Measurements from ENCODE around the gene PDE4D. TPM values are rescaled to one million over a fixed set of nuclear protein-coding genes. Genes with fewer than 3 reads are reported as not detected.

Gene PDE4D
- total RNA-seq, 1 donor from 2014 or later: 30.2 TPM

DNA sequence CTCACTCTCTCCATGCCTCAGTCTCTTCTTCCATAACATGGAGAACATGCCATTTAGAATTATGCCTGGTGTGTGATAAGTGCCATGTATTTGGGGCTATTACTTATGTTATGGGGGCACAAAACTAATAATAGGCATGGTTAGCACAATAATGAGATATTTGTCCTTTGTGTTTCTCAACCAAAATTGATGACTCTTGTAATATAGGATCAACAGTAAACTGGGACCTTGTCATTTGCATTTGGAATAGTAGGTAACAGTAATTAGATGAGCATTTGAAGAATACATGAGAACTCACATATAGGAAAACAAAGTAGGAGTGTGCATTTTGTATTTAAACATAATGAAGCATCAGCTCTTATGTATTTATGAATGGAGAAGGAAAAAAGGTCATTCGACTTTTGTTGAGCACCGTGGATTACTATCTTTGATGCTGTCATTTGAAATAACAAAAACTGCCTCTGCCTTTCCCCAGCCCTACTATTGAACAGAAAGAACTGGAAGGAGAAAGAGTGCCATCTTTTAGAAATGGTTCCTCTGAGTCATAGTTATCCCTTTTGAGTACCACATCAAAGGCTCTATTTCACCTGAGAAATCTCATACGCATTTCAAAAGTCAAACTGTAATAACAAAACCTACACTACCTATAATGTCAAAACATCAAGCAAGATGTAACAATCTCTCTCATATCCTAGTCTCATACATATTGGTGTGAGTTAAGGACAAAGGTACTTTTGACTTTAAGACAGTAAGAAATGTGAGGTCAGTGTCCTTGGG is 655.2 kb downstream of the PDE4D start:
- DNase-seq: no peak
- no peak for ATAC-seq (ENCODE audit: poor library complexity)
- intact Hi-C loops (cut with DNase I): no loop called here

- intact Hi-C loops (cut with DNase I): no loop called here
- no peak for DNase-seq
Measured at GRCh38 chr5:59236986-59237385, 656.5 kb downstream of the PDE4D start.

DNA sequence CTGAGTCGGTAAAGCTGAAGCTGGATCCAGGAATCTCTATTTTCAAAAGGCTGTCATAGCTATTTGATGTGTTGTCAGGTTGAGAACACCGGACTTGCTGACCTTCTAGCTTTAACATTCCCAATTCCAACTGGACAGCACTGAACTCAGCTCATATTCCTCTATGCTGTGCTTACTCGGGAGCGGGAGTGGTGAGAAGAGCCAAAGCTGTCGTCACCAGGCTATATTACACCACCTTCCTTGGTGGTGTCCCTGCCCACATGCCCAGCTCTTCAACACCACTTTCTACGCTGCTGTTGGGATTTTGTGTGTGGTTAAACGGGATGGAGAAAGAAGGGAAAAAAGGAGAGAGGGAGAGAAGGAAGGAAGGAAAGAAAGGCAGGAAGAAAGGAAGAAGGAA is 657.1 kb downstream of the PDE4D start:
- intact Hi-C loops (cut with DNase I): no loop called here

More at GRCh38 chr5:59236986-59237385, 656.5 kb downstream of the PDE4D start:
- ATAC-seq (ENCODE audit: poor library complexity): no peak

GRCh38 chr5:59234236-59234635 is 659.3 kb downstream of the PDE4D start:
- ATAC-seq (ENCODE audit: poor library complexity) (no peak), DNase-seq (no peak)
- intact Hi-C loops (cut with DNase I): no loop called here

More for the DNA sequence above, 657.1 kb downstream of the PDE4D start:
- ATAC-seq (ENCODE audit: poor library complexity): peak; percentile 81
- DNase-seq: peak; percentile 44

GRCh38 chr5:59231221-59231931 is 662.1 kb downstream of the PDE4D start:
- ATAC-seq (ENCODE audit: poor library complexity) (no peak), DNase-seq (no peak)
- intact Hi-C loops (cut with DNase I): no loop called here

- ATAC-seq (ENCODE audit: poor library complexity): peak; percentile 25
- intact Hi-C loops (cut with DNase I): no loop called here
- DNase-seq: no peak
Measured at GRCh38 chr5:59222687-59223511, 670.6 kb downstream of the PDE4D start.

GRCh38 chr5:59221769-59222168 is 671.8 kb downstream of the PDE4D start:
- no peak for ATAC-seq (ENCODE audit: poor library complexity)
- intact Hi-C loops (cut with DNase I): no loop called here
- no peak for DNase-seq

DNA sequence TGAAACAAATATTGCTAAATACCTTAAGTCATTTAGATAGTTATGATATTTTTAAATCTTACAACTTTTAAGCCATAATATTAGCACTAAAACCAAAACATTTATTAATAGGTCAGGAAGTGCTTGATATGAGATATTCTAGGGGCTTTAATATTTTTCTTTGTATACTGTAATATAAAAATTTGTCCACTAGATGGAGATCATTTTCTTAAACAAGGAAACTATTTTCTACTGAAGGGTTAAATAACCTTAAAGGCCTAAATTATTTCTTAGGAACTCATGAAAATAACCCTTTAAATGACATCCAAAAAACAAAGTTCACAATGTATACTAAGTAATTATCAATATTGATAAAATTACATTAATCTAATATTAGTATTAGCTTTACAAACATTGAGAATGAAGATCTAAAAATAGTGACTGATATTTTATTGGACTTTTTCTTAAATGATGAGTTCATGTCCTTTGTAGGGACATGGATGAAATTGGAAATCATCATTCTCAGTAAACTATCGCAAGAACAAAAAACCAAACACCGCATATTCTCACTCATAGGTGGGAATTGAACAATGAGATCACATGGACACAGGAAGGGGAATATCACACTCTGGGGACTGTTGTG is 675.0 kb downstream of the PDE4D start:
- intact Hi-C loops (cut with DNase I): loop anchor here (2.0 kb wide), 1 partner anchor 148 kb away; no protein-coding TSS in a partner anchor

DNA sequence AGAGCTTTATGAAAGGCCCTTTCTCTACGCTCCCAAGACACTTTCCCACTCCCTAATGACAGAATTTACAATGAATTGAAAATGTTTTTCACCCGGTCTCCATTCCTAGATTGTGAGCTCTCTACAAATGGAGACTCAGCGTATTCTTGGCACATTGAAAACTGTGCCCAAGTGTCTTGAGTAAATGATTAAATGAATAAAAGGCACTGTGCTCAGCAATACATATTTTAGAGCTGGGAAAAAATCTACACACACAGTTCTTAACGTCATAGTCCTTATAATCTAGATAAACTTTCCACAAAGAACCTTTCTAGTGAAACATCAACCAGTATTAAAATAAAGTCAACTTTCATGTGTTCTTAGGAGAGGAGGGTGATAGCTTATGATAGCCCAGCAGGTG is 676.7 kb downstream of the PDE4D start:
- intact Hi-C loops (cut with DNase I): no loop called here
- ATAC-seq (ENCODE audit: poor library complexity): no peak
- no peak for DNase-seq

More for the DNA sequence above, 675.0 kb downstream of the PDE4D start:
- DNase-seq (no peak), ATAC-seq (ENCODE audit: poor library complexity) (no peak)

DNA sequence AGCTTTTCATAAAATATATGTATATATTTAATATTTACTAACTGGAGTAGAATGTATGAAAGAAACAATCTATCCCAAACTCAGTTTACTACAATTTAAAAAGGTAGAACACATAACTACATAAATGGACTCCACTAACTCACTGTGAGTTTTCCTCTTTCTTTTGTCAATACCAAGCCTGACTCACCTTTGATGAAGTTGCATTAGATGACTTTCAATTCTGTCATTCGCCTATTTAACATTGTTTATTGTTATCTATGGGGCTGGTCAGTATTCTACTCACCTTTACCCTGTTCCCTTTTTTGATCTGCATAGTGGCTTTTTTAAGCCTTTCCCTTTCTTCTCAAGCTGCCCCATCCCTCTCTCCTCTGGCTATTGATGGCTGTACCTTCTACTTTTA is 680.9 kb downstream of the PDE4D start:
- intact Hi-C loops (cut with DNase I): no loop called here
- DNase-seq (no peak), ATAC-seq (ENCODE audit: poor library complexity) (no peak)

DNA sequence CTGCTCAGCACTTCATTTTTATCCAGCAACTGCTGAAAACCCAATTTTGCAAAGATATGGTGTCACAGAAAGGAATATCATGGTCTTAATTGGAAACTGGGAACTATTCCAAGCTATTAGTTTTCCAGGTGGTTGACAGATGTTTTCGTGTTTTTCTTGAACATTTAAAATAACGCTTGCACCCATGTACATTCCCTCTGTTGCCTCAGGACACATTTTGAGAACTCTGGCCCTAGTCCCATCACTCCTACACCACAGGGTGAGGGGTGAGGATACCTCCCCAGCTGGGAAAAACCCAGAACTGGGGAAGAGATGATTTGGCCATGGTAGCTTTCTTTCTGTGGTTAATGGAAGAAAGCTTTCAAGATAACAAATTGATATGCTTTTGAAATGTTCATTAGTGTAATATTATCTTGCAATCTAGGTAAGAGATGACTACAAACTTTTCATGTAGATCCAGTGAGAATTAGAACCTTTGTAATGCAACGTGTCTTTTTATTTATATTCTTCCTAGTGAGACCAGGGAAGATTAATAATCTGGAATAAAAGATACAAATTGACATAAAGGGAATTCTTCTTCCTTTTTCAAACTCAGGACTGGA is 683.7 kb downstream of the PDE4D start:
- intact Hi-C loops (cut with DNase I): no loop called here
- peak; percentile 32 for ATAC-seq (ENCODE audit: poor library complexity)
- DNase-seq: no peak

DNA sequence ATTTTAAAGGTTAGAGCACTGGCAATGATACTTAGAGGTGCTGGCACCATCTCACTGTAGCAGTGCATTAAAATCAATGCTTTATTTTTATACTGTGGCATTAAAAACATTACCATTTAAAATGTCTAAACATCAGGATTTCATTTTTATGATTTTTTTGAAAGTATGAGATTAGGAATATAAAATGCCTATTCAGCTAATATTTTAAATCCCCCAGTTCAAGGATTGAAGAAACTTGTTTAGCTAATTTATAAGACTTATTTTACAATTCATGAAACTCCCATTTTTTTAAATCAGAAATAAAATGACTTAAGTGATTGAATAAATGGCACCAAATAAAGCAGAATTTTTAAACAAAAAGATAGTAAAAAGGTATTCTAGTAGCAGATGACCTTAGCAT is 685.1 kb downstream of the PDE4D start:
- no peak for ATAC-seq (ENCODE audit: poor library complexity)
- intact Hi-C loops (cut with DNase I): no loop called here

GRCh38 chr5:59207401-59207800 is 686.1 kb downstream of the PDE4D start:
- intact Hi-C loops (cut with DNase I): no loop called here
- DNase-seq (no peak), ATAC-seq (ENCODE audit: poor library complexity) (no peak)

More for the DNA sequence above, 685.1 kb downstream of the PDE4D start:
- no peak for DNase-seq

DNA sequence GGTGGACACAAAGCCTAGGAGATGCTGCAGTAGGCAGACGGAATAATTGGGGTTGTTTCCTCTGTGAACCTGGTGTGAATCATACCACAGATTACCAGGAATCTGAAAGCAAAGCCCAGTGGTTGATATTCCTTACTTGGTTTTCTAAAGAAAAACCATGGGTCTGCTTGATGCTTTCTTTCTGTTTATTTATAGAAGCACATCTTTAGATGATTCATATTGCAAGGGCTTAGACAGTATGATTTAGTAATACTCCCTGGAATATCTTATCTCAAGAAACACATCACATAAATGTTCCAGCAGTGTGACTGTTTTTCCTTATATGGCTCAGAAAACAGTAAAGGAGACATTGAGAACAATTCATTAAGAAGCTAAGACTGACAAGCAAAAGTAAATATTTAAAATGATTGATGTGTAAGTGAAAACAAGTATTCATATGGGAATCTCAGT is 687.4 kb downstream of the PDE4D start:
- intact Hi-C loops (cut with DNase I): no loop called here
- DNase-seq: no peak

GRCh38 chr5:59204114-59204897 is 689.2 kb downstream of the PDE4D start:
- intact Hi-C loops (cut with DNase I): no loop called here
- no peak for DNase-seq
- no peak for ATAC-seq (ENCODE audit: poor library complexity)

More for the DNA sequence above, 687.4 kb downstream of the PDE4D start:
- peak; percentile 65 for ATAC-seq (ENCODE audit: poor library complexity)

GRCh38 chr5:59199868-59200267 is 693.7 kb downstream of the PDE4D start:
- DNase-seq (no peak), ATAC-seq (ENCODE audit: poor library complexity) (no peak)
- intact Hi-C loops (cut with DNase I): no loop called here

DNA sequence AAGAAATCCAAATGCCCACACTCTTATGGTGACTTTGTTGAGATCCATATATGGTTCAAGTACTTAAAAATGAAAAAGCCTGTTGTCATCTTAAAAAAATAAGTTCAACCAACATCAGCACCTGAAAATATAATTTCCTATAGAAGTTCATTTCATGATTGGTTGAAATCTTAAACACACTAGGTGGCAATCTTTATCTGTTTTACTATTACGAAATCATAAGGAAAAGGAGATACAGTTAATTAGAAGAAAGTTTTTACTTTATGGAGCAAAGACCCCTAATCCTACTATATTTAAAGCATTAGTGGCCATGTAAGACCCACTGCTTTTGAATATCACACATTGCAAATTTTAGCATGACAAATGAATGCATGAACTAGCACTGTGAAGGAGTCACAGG is 694.7 kb downstream of the PDE4D start:
- intact Hi-C loops (cut with DNase I): no loop called here
- ATAC-seq (ENCODE audit: poor library complexity) (no peak), DNase-seq (no peak)

DNA sequence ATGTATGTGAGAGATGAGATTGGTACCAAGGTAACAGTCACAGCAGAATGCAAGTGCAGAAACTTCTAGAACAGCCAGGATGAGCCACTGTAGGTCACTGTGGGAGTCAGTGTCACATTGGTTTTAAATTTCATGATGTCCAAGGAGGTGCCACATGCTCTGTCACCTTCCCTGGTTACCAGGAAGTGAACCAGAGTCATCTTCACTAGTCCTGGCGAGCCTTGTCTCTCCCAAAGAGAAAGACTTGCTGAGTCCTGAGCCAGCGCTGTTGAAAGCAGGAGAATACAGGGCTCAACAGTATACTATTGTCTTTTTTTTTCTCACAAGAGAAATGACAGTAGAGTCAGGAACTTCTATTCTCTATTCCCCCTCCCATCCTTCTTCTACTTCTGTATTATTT is 695.2 kb downstream of the PDE4D start:
- intact Hi-C loops (cut with DNase I): no loop called here
- ATAC-seq (ENCODE audit: poor library complexity) (no peak), DNase-seq (no peak)

Data from Right ventricle myocardium superior (tissue), 1 donor.